Colon (tissue), 2 donors: ENCODE measurements around the gene GOLT1A.
"Not testable (repeated sequence)": the region's sequence is repeated elsewhere in the genome, so short reads cannot be mapped to it uniquely, and the experiment has no call there.

Experiments used
- FAIRE-seq: peaks from 2 replicates; lab custom pipeline; 2012; peaks lifted over from hg19 to GRCh38; lab: Jason Lieb, UNC
- donor health status: control.
- donor health status: control.

Gene GOLT1A

GRCh38 chr1:204248954-204249353 lies 35.2 kb upstream of the GOLT1A start:
- no peak for FAIRE-seq

GRCh38 chr1:204246876-204247275 lies 33.1 kb upstream of the GOLT1A start:
- FAIRE-seq, result no peak

- no peak for FAIRE-seq
These were observed 29.1 kb upstream of the GOLT1A start for GRCh38 chr1:204242920-204243319.

GRCh38 chr1:204241914-204242313 lies 28.1 kb upstream of the GOLT1A start:
- FAIRE-seq, result no peak

- no peak for FAIRE-seq
These were observed 27.3 kb upstream of the GOLT1A start for GRCh38 chr1:204241050-204241449.

- no peak for FAIRE-seq
These were observed 26.4 kb upstream of the GOLT1A start for GRCh38 chr1:204240233-204240632.

GRCh38 chr1:204239401-204239800 lies 25.6 kb upstream of the GOLT1A start:
- not testable (repeated sequence) for FAIRE-seq

- not testable (repeated sequence) for FAIRE-seq
These were observed 24.7 kb upstream of the GOLT1A start for GRCh38 chr1:204238520-204238919.

GRCh38 chr1:204237515-204237914 lies 23.7 kb upstream of the GOLT1A start:
- FAIRE-seq, result not testable (repeated sequence)

GRCh38 chr1:204232526-204232925 lies 18.7 kb upstream of the GOLT1A start:
- no peak for FAIRE-seq

GRCh38 chr1:204230211-204230610 lies 16.4 kb upstream of the GOLT1A start:
- no peak for FAIRE-seq

- FAIRE-seq, result no peak
These were observed 15.1 kb upstream of the GOLT1A start for GRCh38 chr1:204228896-204229295.

GRCh38 chr1:204227996-204228785 lies 14.4 kb upstream of the GOLT1A start:
- FAIRE-seq, result no peak

- no peak for FAIRE-seq
These were observed 13.6 kb upstream of the GOLT1A start for GRCh38 chr1:204227351-204227750.

- FAIRE-seq, result no peak
These were observed 12.3 kb upstream of the GOLT1A start for GRCh38 chr1:204225841-204226735.

GRCh38 chr1:204224655-204225054 lies 10.9 kb upstream of the GOLT1A start:
- no peak for FAIRE-seq

GRCh38 chr1:204223129-204223860 lies 9.5 kb upstream of the GOLT1A start:
- FAIRE-seq, result no peak

GRCh38 chr1:204222764-204223055 lies 8.9 kb upstream of the GOLT1A start:
- no peak for FAIRE-seq

- FAIRE-seq, result no peak
These were observed 8.4 kb upstream of the GOLT1A start for GRCh38 chr1:204222006-204222763.

- FAIRE-seq, result no peak
These were observed 7.5 kb upstream of the GOLT1A start for GRCh38 chr1:204221271-204221670.

GRCh38 chr1:204219971-204220616 lies 6.3 kb upstream of the GOLT1A start:
- no peak for FAIRE-seq
